Caco-2 (cell line): Measurements from ENCODE around the gene ACTN1. TPM values are rescaled to one million over a fixed set of nuclear protein-coding genes. Genes with fewer than 3 reads are reported as not detected.

ENCODE experiments used
- BruUV-seq: library from RNA; stranded (reverse); fragments of 400-500 nt; replicated peaks from 2 replicates; lab custom pipeline; 2021; lab: Mats Ljungman, UMichigan
- CTCF ChIA-PET: fragments of 300-600 bp; sonication (Branson Sonifier 250); formaldehyde crosslinking; loops from one replicate; lab custom pipeline; 2022; ENCODE audit warnings: antibody characterized with exemption; lab: Charles Lee
- POLR2A ChIA-PET: fragments of 300-600 bp; sonication (Branson Sonifier 250); formaldehyde crosslinking; loops from one replicate; lab custom pipeline; 2022; ENCODE audit warnings: antibody characterized with exemption; lab: Charles Lee
- DNase-seq, 2 experiments: peaks; one replicate each; pipeline versions ENCODE4 v3.0.0 to v3.0.0-alpha.2; 2020 to 2022
- H3K27me3 ChIP-seq: replicated peaks from 2 replicates; pipeline ENCODE4 v1.6.0; 2011; ENCODE audit warnings: low read length; ENCODE audit not compliant: control insufficient read depth, insufficient read depth
- H3K36me3 ChIP-seq: 2 replicates; pipeline ENCODE4 v1.5.1; 2011; ENCODE audit warnings: low read length; ENCODE audit not compliant: control insufficient read depth, insufficient read depth
- H3K4me1 ChIP-seq: fragments of 250-450 bp; sonication (Bioruptor Pico); 2 replicates; pipeline ENCODE4 v1.5.1; 2020; ENCODE audit warnings: mild to moderate bottlenecking
- H3K4me3 ChIP-seq: 2 replicates; pipeline ENCODE4 v1.5.1; 2011; ENCODE audit warnings: low read depth, mild to moderate bottlenecking, control low read depth, low read length
- H3K9me3 ChIP-seq: fragments of 250-450 bp; sonication (Bioruptor Pico); 2 replicates; pipeline ENCODE4 v1.5.1; 2020; ENCODE audit warnings: mild to moderate bottlenecking, moderate library complexity
- H3K27ac Mint-ChIP-seq: one replicate; pipeline ENCODE4 v1.8.0; 2022; ENCODE audit warnings: mixed read lengths; ENCODE audit not compliant: unreplicated experiment
- H3K27me3 Mint-ChIP-seq: one replicate; pipeline ENCODE4 v1.8.0; 2022; ENCODE audit warnings: mixed read lengths; ENCODE audit not compliant: insufficient read depth, unreplicated experiment
- H3K36me3 Mint-ChIP-seq: one replicate; pipeline ENCODE4 v1.8.0; 2022; ENCODE audit warnings: mild to moderate bottlenecking, mixed read lengths; ENCODE audit not compliant: insufficient read depth, unreplicated experiment
- H3K4me1 Mint-ChIP-seq: one replicate; pipeline ENCODE4 v1.8.0; 2022; ENCODE audit warnings: low read depth, mixed read lengths; ENCODE audit not compliant: unreplicated experiment
- H3K4me3 Mint-ChIP-seq: one replicate; pipeline ENCODE4 v1.8.0; 2022; ENCODE audit warnings: mild to moderate bottlenecking, moderate library complexity, mixed read lengths; ENCODE audit not compliant: unreplicated experiment
- H3K9me3 Mint-ChIP-seq: one replicate; pipeline ENCODE4 v1.8.0; 2022; ENCODE audit warnings: mixed read lengths; ENCODE audit not compliant: unreplicated experiment
- intact Hi-C: fragments of 100-400 bp; cut with micrococcal nuclease; formaldehyde crosslinking; loops from one replicate; pipeline ENCODE4 v1.10.0; 2022; ENCODE audit not compliant: unreplicated experiment
- total RNA-seq: library from RNA; stranded (reverse); gene quantifications from 2 replicates; pipeline ENCODE4 v1.2.3, GENCODE V29; 2022
- TF ChIP-seq, protein P1 (sequence below), 2 experiments: fragments of 200-600 bp in 1 of 2; IDR thresholded peaks; 1 replicate in 1 of 2; 2 replicates in 1 of 2; pipeline versions ENCODE4 v1.5.1 to v1.8.0; 2011 to 2022; ENCODE audit warnings: antibody characterized with exemption in 1 of 2, control low read depth in 1 of 2, inconsistent platforms in 1 of 2, low read depth in 1 of 2, low read length in 1 of 2, mild to moderate bottlenecking in 1 of 2, moderate library complexity in 1 of 2; ENCODE audit not compliant: insufficient read depth in 1 of 2, severe bottlenecking in 1 of 2, unreplicated experiment in 1 of 2

ACTN1 gene
- total RNA-seq, 1 experiment from 2014 or later = 170 TPM

DNA sequence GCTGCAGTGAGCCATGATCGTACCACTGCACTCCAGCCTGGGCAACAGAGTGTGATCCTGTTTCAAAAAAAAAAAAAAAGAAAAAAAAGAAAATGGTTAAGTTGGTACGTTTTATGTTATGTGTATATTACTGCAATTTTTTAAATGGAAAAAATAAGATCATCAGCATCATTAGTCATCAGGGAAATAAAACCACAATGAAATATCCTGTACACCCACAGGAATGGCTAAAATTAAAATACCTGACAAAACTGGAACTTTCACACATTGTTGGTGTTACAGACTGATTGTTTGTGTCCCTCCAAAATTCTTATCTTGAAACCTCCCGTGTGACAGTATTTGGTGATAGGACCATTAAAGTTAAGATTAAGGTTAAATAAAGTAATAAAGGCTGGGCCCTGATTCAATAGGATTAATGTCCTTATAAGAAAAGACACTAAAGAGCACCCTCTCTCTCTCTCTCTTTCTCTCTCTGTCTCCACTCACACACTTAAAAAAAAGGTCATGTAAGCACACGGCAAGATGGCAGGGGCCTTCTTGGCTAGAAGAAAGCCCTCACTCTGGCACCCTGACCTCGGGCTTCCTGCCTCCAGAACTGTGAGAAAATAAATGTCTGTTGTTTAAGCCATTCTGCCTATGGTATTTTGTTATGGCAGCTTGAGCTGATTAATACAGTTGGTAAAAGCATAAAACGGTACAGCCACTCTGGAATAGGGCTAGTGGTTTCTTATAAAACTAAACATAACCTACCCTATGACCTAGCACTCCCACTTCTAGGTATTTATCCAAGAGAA lies 137.9 kb downstream of the ACTN1 start:
- Histone ChIP-seq H3K36me3 (no peaks in the 10 kb centered on the region), H3K9me3 (peaks cover 4% of the 10 kb centered on the region; the same call in 1 of the 2 replicates), H3K27me3 (no peaks in the 10 kb centered on the region), H3K4me1 (no peaks in the 10 kb centered on the region), H3K4me3 (no peak overlapping the region)
- intact Hi-C loops = loop anchor here (5.0 kb wide), 1 partner anchor 909 kb away; no protein-coding TSS in a partner anchor
- BruUV-seq = no TSS peak
- no peak for DNase-seq
- H3K4me3 Mint-ChIP-seq = no peak overlapping the region
- TF ChIP-seq, protein P1, sequence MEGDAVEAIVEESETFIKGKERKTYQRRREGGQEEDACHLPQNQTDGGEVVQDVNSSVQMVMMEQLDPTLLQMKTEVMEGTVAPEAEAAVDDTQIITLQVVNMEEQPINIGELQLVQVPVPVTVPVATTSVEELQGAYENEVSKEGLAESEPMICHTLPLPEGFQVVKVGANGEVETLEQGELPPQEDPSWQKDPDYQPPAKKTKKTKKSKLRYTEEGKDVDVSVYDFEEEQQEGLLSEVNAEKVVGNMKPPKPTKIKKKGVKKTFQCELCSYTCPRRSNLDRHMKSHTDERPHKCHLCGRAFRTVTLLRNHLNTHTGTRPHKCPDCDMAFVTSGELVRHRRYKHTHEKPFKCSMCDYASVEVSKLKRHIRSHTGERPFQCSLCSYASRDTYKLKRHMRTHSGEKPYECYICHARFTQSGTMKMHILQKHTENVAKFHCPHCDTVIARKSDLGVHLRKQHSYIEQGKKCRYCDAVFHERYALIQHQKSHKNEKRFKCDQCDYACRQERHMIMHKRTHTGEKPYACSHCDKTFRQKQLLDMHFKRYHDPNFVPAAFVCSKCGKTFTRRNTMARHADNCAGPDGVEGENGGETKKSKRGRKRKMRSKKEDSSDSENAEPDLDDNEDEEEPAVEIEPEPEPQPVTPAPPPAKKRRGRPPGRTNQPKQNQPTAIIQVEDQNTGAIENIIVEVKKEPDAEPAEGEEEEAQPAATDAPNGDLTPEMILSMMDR (IDR thresholded peaks at IDR 0.05; ENCODE audit: insufficient read depth in 1 of 2, low read depth in 1 of 2, low read length in 1 of 2, severe bottlenecking in 1 of 2, unreplicated experiment in 1 of 2) = no peak
- ChIA-PET POLR2A (no interaction called here), CTCF (no interaction called here)
- no peaks in the 10 kb centered on the region for H3K27me3 Mint-ChIP-seq
- H3K9me3 Mint-ChIP-seq = peaks cover 10% of the 10 kb centered on the region
- no peak overlapping the region for H3K27ac Mint-ChIP-seq
- peaks cover 15% of the 10 kb centered on the region for H3K4me1 Mint-ChIP-seq
- H3K36me3 Mint-ChIP-seq = no peaks in the 10 kb centered on the region

DNA sequence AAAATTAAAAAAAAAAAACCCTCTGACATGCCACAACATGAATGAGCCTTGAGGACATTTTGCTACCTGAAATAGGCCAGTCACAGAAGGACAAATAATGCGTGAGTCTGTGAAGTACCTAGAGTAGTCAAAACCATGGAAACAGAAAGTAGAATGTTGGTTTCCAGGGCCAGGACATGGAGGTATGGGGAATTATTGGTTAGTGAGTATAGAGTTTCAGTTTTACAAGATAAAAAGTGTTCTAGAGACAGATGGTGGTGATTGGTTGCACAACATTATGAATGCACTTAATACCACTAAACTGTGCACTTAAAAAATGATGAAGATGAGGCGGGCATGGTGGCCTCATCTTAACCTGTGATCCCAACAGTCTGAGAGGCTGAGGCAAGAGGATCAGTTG lies 138.6 kb downstream of the ACTN1 start:
- H3K4me1 Mint-ChIP-seq = peaks cover 15% of the 10 kb centered on the region
- CTCF ChIA-PET = interaction anchor here (0.7 kb wide), 1 partner anchor 590 kb away, joined by 3 read pairs; no protein-coding TSS in a partner anchor
- no peak overlapping the region for H3K27ac Mint-ChIP-seq
- Histone ChIP-seq H3K27me3 (no peaks in the 10 kb centered on the region), H3K4me3 (no peak overlapping the region), H3K4me1 (no peaks in the 10 kb centered on the region), H3K36me3 (no peaks in the 10 kb centered on the region), H3K9me3 (peaks cover 7% of the 10 kb centered on the region; the same call in 1 of the 2 replicates)
- TF ChIP-seq, protein P1 (IDR thresholded peaks at IDR 0.05; ENCODE audit: insufficient read depth in 1 of 2, low read depth in 1 of 2, low read length in 1 of 2, severe bottlenecking in 1 of 2, unreplicated experiment in 1 of 2) = no peak
- H3K9me3 Mint-ChIP-seq = peaks cover 18% of the 10 kb centered on the region
- no peak for DNase-seq
- no peak overlapping the region for H3K4me3 Mint-ChIP-seq
- H3K36me3 Mint-ChIP-seq = no peaks in the 10 kb centered on the region
- intact Hi-C loops = loop anchor here (5.0 kb wide), 1 partner anchor 908 kb away; no protein-coding TSS in a partner anchor
- no TSS peak for BruUV-seq
- POLR2A ChIA-PET = no interaction called here
- no peaks in the 10 kb centered on the region for H3K27me3 Mint-ChIP-seq

DNA sequence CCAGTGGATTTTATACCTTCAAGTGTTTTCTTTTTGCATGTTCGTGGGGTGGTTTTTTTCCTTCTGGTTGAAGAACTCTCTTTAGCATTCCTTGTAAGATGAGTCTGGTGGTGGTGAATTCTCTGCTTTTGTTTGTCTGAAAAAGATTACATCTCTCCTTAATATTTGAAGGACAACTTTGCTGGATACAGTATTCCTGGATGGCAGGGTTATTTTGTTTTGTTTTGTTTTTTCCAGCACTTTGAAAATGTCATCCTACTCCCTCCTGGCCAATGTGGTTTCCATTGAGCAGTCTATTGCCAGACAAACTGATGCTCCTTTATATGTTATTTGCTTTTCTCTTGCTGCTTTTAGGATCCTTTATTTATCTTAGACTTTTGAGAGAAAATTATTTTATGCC lies 143.0 kb downstream of the ACTN1 start:
- Histone ChIP-seq H3K4me1 (no peaks in the 10 kb centered on the region), H3K4me3 (no peak overlapping the region), H3K9me3 (peaks cover 7% of the 10 kb centered on the region; the same call in 1 of the 2 replicates), H3K27me3 (no peaks in the 10 kb centered on the region), H3K36me3 (no peaks in the 10 kb centered on the region)
- TF ChIP-seq, protein P1 (IDR thresholded peaks at IDR 0.05; ENCODE audit: insufficient read depth in 1 of 2, low read depth in 1 of 2, low read length in 1 of 2, severe bottlenecking in 1 of 2, unreplicated experiment in 1 of 2) = no peak
- Mint-ChIP-seq H3K36me3 (no peaks in the 10 kb centered on the region), H3K27ac (no peak overlapping the region), H3K4me1 (no peaks in the 10 kb centered on the region), H3K27me3 (no peaks in the 10 kb centered on the region), H3K9me3 (peaks cover 22% of the 10 kb centered on the region), H3K4me3 (no peak overlapping the region)
- intact Hi-C loops = no loop called here
- no peak for DNase-seq
- no TSS peak for BruUV-seq
- POLR2A ChIA-PET = no interaction called here
- CTCF ChIA-PET = no interaction called here
